SK-N-MC (cell line): ENCODE data around the gene TFF2.

Source experiments
- EZH2 ChIP-seq: fragments of 200-600 bp; sonication (generic); IDR thresholded peaks from one replicate; pipeline ENCODE4 v1.6.1; 2017; ENCODE audit warnings: antibody characterized with exemption
- POLR2AphosphoS5 ChIP-seq: IDR thresholded peaks from 2 replicates; pipeline ENCODE4 v1.6.1; 2012; ENCODE audit warnings: mild to moderate bottlenecking, low read depth, low read length, borderline replicate concordance

DNA sequence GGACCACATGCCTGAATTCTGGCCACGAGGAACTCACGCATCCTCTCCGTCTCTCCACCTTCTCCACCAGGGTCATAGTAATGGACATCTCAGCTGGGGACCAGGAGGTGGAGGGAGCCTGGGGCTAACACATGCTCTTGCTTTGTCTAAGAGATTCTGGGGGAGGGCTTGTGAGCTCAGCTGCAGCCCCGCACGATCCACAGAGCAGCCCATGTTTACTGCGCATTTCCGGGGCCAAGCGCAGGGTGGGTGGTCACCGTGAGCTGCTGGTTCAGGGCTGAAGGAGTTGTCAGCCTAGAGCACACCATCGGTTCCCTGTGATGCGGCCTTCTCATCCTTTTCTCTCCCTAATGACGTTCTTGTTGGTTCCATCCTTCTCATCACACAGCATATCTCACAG, 7.5 kb upstream of the TFF2 start:
- TF ChIP-seq POLR2AphosphoS5 (no peak), EZH2 (no peak)
